CD14-positive monocyte (primary cell): ENCODE measurements around the gene FNDC3A. TPM values are rescaled to one million over a fixed set of nuclear protein-coding genes. Genes with fewer than 3 reads are reported as not detected.

Source experiments
- DNase-seq, 3 donors: peaks; one replicate each; pipeline ENCODE4 v3.0.0-alpha.2; 2011 to 2022
- H2AFZ ChIP-seq: 2 replicates; pipeline ENCODE4 v1.6.0; 2012; ENCODE audit warnings: mild to moderate bottlenecking, low read depth, low read length, inconsistent platforms; ENCODE audit not compliant: insufficient read depth, poor library complexity, severe bottlenecking
- H3K27ac ChIP-seq, 2 donors: 1 replicate in 1 of 2; 2 replicates in 1 of 2; pipeline ENCODE4 v1.5.1; 2012 to 2013; ENCODE audit warnings: low read length in 2 of 2, control low read depth in 1 of 2, inconsistent platforms in 1 of 2, low read depth in 1 of 2, mild to moderate bottlenecking in 1 of 2
- H3K27me3 ChIP-seq, 2 donors: one replicate each; pipeline versions ENCODE4 v1.6.0 to v1.6.1; 2011 to 2013; ENCODE audit warnings: low read length in 2 of 2; ENCODE audit not compliant: control insufficient read depth in 2 of 2, insufficient read depth in 2 of 2
- H3K36me3 ChIP-seq, 2 donors: replicated peaks in 1 of 2; 1 replicate in 1 of 2; 2 replicates in 1 of 2; pipeline versions ENCODE4 v1.5.1 to v1.6.1; 2012 to 2013; ENCODE audit warnings: low read length in 2 of 2, control low read depth in 1 of 2, inconsistent platforms in 1 of 2, mild to moderate bottlenecking in 1 of 2; ENCODE audit not compliant: insufficient read depth in 2 of 2, control insufficient read depth in 1 of 2
- H3K4me1 ChIP-seq, 2 donors: 1 replicate in 1 of 2; 2 replicates in 1 of 2; pipeline versions ENCODE4 v1.5.1 to v1.6.1; 2012 to 2013; ENCODE audit warnings: low read length in 2 of 2, control low read depth in 1 of 2, inconsistent platforms in 1 of 2, mild to moderate bottlenecking in 1 of 2, moderate library complexity in 1 of 2; ENCODE audit not compliant: insufficient read depth in 2 of 2, control insufficient read depth in 1 of 2
- H3K4me2 ChIP-seq: replicated peaks from 2 replicates; pipeline ENCODE3; 2012; ENCODE audit warnings: low read length, moderate library complexity, mild to moderate bottlenecking; ENCODE audit not compliant: poor library complexity, severe bottlenecking; ENCODE audit errors: extremely low read depth
- H3K4me3 ChIP-seq, 3 experiments: fragments of 200-600 bp in 1 of 3; sonication (generic) in 1 of 3; replicated peaks in 1 of 3; 1 replicate in 2 of 3; 2 replicates in 1 of 3; pipeline ENCODE4 v1.5.1; 2011 to 2013; ENCODE audit warnings: low read length in 3 of 3, mild to moderate bottlenecking in 3 of 3, control low read depth in 2 of 3, low read depth in 2 of 3, inconsistent platforms in 1 of 3, moderate library complexity in 1 of 3
- H3K79me2 ChIP-seq: 2 replicates; pipeline ENCODE4 v1.6.0; 2012; ENCODE audit warnings: mild to moderate bottlenecking, control low read depth, inconsistent platforms, low read length, moderate library complexity; ENCODE audit not compliant: insufficient read depth
- H3K9ac ChIP-seq: 2 replicates; pipeline ENCODE4 v1.6.0; 2017; ENCODE audit warnings: low read length, mild to moderate bottlenecking; ENCODE audit not compliant: insufficient read depth, poor library complexity, severe bottlenecking
- H3K9me3 ChIP-seq, 2 donors: replicated peaks in 1 of 2; 1 replicate in 1 of 2; 2 replicates in 1 of 2; pipeline versions ENCODE4 v1.5.1 to v1.6.1; 2012 to 2013; ENCODE audit warnings: low read length in 2 of 2, control low read depth in 1 of 2; ENCODE audit not compliant: control insufficient read depth in 1 of 2, insufficient read depth in 1 of 2
- H4K20me1 ChIP-seq: 2 replicates; pipeline ENCODE4 v1.6.0; 2012; ENCODE audit warnings: mild to moderate bottlenecking, low read length, control low read depth, moderate library complexity; ENCODE audit not compliant: insufficient read depth
- H3K27ac Mint-ChIP-seq, 7 donors: one replicate each; pipeline ENCODE4 v1.8.0; 2020; ENCODE audit warnings: mild to moderate bottlenecking in 7 of 7, mixed read lengths in 7 of 7, moderate library complexity in 6 of 7, inconsistent platforms in 2 of 7
- H3K27me3 Mint-ChIP-seq, 3 donors: one replicate each; pipeline ENCODE4 v1.8.0; 2021 to 2022; ENCODE audit warnings: low read depth in 3 of 3, mild to moderate bottlenecking in 3 of 3, mixed read lengths in 3 of 3, moderate library complexity in 3 of 3, inconsistent platforms in 1 of 3
- H3K36me3 Mint-ChIP-seq, 2 donors: one replicate each; pipeline ENCODE4 v1.8.0; 2020; ENCODE audit warnings: mixed read lengths in 2 of 2, inconsistent platforms in 1 of 2, mild to moderate bottlenecking in 1 of 2
- H3K4me1 Mint-ChIP-seq: one replicate; pipeline ENCODE4 v1.8.0; 2020; ENCODE audit warnings: mild to moderate bottlenecking, mixed read lengths
- H3K4me3 Mint-ChIP-seq, 2 donors: one replicate each; pipeline ENCODE4 v1.8.0; 2020; ENCODE audit warnings: mild to moderate bottlenecking in 2 of 2, mixed read lengths in 2 of 2, moderate library complexity in 1 of 2
- H3K9me3 Mint-ChIP-seq, 7 donors: one replicate each; pipeline ENCODE4 v1.8.0; 2020 to 2022; ENCODE audit warnings: mixed read lengths in 7 of 7, mild to moderate bottlenecking in 6 of 7, moderate library complexity in 6 of 7, inconsistent platforms in 2 of 7
- WGBS: methylation state at CpG from one replicate; pipeline ENCODE4 v1.1.5; 2013; ENCODE audit warnings: missing lambda C conversion rate; ENCODE audit not compliant: insufficient coverage; 5-methylcytosine and 5-hydroxymethylcytosine counted together
- intact Hi-C, 2 donors: fragments of 100-400 bp; cut with micrococcal nuclease; formaldehyde crosslinking; loops; one replicate each; pipeline versions ENCODE4 v1.15.0 to v1.15.1; 2023
- polyA plus RNA-seq, 3 donors: library from polyadenylated mRNA; depleted of rRNA in 1 of 3; unstranded in 2 of 3; stranded (reverse) in 1 of 3; fragments of 300-500 nt in 2 of 3; fragments of >200 nt in 1 of 3; fragmentation: Illumina TruSeq in 2 of 3; gene quantifications; 1 replicate in 2 of 3; 2 replicates in 1 of 3; pipeline ENCODE4 v1.2.3, GENCODE V29; 2012 to 2021
- TF ChIP-seq, protein P1 (sequence below): fragments of 200-600 bp; IDR thresholded peaks from one replicate; pipeline ENCODE4 v1.8.0; 2022; ENCODE audit warnings: antibody characterized with exemption, mild to moderate bottlenecking

FNDC3A gene
- polyA plus RNA-seq, 3 donors: 8.3 to 27.0 (median 12.0) TPM

GRCh38 chr13:49210669-49211068, 235.0 kb downstream of the FNDC3A start:
- H3K27me3 ChIP-seq: no peaks in the 10 kb centered on the region
- H3K9ac ChIP-seq: no peak overlapping the region
- no peak overlapping the region for H3K4me3 ChIP-seq
- H3K36me3 Mint-ChIP-seq: peaks cover 27 to 35% of the 10 kb centered on the region in 2 donors
- H2AFZ ChIP-seq: no peak overlapping the region
- no peak overlapping the region for H3K27ac Mint-ChIP-seq
- H3K4me3 Mint-ChIP-seq: no peak overlapping the region
- H3K4me1 ChIP-seq: peaks cover 27 to 29% of the 10 kb centered on the region in 2 donors
- H3K9me3 ChIP-seq: peaks cover 0 to 3% of the 10 kb centered on the region in 2 donors
- no peak overlapping the region for H3K27ac ChIP-seq
- H3K27me3 Mint-ChIP-seq: peaks cover 0 to 2% (median 0%) of the 10 kb centered on the region in 3 donors
- no peaks in the 10 kb centered on the region for H3K79me2 ChIP-seq
- DNase-seq: no peak
- H3K36me3 ChIP-seq: peaks cover 21 to 36% of the 10 kb centered on the region in 2 donors
- peaks cover 0 to 6% (median 0%) of the 10 kb centered on the region in 7 donors for H3K9me3 Mint-ChIP-seq
- no peak overlapping the region for H3K4me2 ChIP-seq
- peaks cover 29% of the 10 kb centered on the region for H3K4me1 Mint-ChIP-seq
- WGBS: 83% methylated on average over 3 of the region's 5 CpGs
- intact Hi-C loops: no loop called here
- H4K20me1 ChIP-seq: no peaks in the 10 kb centered on the region
- TF ChIP-seq, protein P1, sequence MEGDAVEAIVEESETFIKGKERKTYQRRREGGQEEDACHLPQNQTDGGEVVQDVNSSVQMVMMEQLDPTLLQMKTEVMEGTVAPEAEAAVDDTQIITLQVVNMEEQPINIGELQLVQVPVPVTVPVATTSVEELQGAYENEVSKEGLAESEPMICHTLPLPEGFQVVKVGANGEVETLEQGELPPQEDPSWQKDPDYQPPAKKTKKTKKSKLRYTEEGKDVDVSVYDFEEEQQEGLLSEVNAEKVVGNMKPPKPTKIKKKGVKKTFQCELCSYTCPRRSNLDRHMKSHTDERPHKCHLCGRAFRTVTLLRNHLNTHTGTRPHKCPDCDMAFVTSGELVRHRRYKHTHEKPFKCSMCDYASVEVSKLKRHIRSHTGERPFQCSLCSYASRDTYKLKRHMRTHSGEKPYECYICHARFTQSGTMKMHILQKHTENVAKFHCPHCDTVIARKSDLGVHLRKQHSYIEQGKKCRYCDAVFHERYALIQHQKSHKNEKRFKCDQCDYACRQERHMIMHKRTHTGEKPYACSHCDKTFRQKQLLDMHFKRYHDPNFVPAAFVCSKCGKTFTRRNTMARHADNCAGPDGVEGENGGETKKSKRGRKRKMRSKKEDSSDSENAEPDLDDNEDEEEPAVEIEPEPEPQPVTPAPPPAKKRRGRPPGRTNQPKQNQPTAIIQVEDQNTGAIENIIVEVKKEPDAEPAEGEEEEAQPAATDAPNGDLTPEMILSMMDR: no peak

- peaks cover 0 to 7% of the 10 kb centered on the region in 2 donors for H3K27me3 ChIP-seq
- WGBS: no CpG with 5 or more reads among the region's 1 CpG
- H3K27me3 Mint-ChIP-seq: peaks cover 5 to 8% (median 6%) of the 10 kb centered on the region in 3 donors
- no peak for DNase-seq
- intact Hi-C loops: no loop called here
- H2AFZ ChIP-seq: no peak overlapping the region
- TF ChIP-seq, protein P1: no peak
- H3K79me2 ChIP-seq: no peaks in the 10 kb centered on the region
- H3K9ac ChIP-seq: no peak overlapping the region
- H3K4me2 ChIP-seq: no peak overlapping the region
- H3K27ac ChIP-seq: no peak overlapping the region
- H3K9me3 Mint-ChIP-seq: peaks cover 0 to 10% (median 3%) of the 10 kb centered on the region in 7 donors
- no peak overlapping the region for H3K4me3 Mint-ChIP-seq
- H4K20me1 ChIP-seq: no peaks in the 10 kb centered on the region
- peaks cover 0 to 3% of the 10 kb centered on the region in 2 donors for H3K9me3 ChIP-seq
- H3K36me3 Mint-ChIP-seq: peaks cover 15 to 17% of the 10 kb centered on the region in 2 donors
- no peak overlapping the region for H3K4me3 ChIP-seq
- peaks cover 39% of the 10 kb centered on the region for H3K4me1 Mint-ChIP-seq
- H3K4me1 ChIP-seq: peaks cover 41 to 43% of the 10 kb centered on the region in 2 donors
- peak overlapping the region in 3 of 7 donors; percentile 2 to 25 (median 5) for H3K27ac Mint-ChIP-seq
- peaks cover 0 to 7% of the 10 kb centered on the region in 2 donors for H3K36me3 ChIP-seq
These were observed 237.8 kb downstream of the FNDC3A start for GRCh38 chr13:49213539-49213938.
